Skeletal muscle tissue (tissue), 4 donors: Measurements from ENCODE around the gene UBE2D2. TPM values are rescaled to one million over a fixed set of nuclear protein-coding genes. Genes with fewer than 3 reads are reported as not detected.
"Not testable (repeated sequence)": the region's sequence is repeated elsewhere in the genome, so short reads cannot be mapped to it uniquely, and the experiment has no call there.

Experiments
- H3K27ac ChIP-seq: one replicate; pipeline ENCODE4 v1.7.0; 2013; ENCODE audit warnings: mild to moderate bottlenecking, low read depth, low read length, inconsistent platforms
- H3K27me3 ChIP-seq, 3 donors: one replicate each; pipeline ENCODE4 v1.7.0; 2013; ENCODE audit warnings: low read length in 3 of 3; ENCODE audit not compliant: control insufficient read depth in 3 of 3, insufficient read depth in 3 of 3
- H3K36me3 ChIP-seq, 3 donors: one replicate each; pipeline ENCODE4 v1.7.0; 2013; ENCODE audit warnings: low read length in 3 of 3; ENCODE audit not compliant: control insufficient read depth in 3 of 3, insufficient read depth in 3 of 3
- H3K4me1 ChIP-seq, 3 donors: one replicate each; pipeline ENCODE4 v1.7.0; 2013; ENCODE audit warnings: low read length in 3 of 3, mild to moderate bottlenecking in 3 of 3; ENCODE audit not compliant: control insufficient read depth in 3 of 3, insufficient read depth in 3 of 3
- H3K4me3 ChIP-seq, 3 donors: one replicate each; pipeline ENCODE4 v1.7.0; 2013; ENCODE audit warnings: low read length in 3 of 3
- H3K9ac ChIP-seq, 3 donors: one replicate each; pipeline ENCODE4 v1.7.0; 2013; ENCODE audit warnings: low read length in 3 of 3, mild to moderate bottlenecking in 3 of 3, moderate library complexity in 2 of 3, low read depth in 1 of 3
- H3K9me3 ChIP-seq, 3 donors: one replicate each; pipeline ENCODE4 v1.7.0; 2013; ENCODE audit warnings: low read length in 3 of 3; ENCODE audit not compliant: control insufficient read depth in 3 of 3
- total RNA-seq: library from RNA; depleted of rRNA; stranded (reverse); fragments of >200 nt; gene quantifications from one replicate; pipeline ENCODE4 v1.2.3, GENCODE V29; 2014
- donor health status: Osteomylitis.

The UBE2D2 gene
- total RNA-seq, 1 donor from 2014 or later: 81.9 TPM

DNA sequence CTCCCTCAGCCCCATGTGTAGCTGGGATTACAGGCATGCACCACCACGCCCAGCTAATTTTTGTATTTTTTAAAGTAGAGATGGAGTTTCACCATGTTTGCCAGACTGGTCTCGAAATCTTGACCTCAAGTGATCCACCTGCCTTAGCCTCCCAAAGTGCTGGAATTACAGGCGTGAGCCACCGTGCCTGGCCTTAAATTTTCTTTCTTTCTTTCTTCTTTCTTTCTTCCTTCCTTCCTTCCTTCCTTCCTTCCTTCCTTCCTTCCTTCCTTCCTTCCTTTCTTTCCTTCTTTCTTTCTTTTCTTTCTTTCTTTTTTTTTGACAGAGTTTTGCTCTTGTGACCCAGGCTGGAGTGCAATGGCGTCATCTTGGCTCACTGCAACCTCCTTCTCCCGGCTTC is 14.5 kb upstream of the UBE2D2 start:
- not testable (repeated sequence) for H3K4me1 ChIP-seq, H3K27me3 ChIP-seq, H3K4me3 ChIP-seq, H3K27ac ChIP-seq, H3K36me3 ChIP-seq, H3K9me3 ChIP-seq, H3K9ac ChIP-seq

- Histone ChIP-seq H3K27me3 (no peaks in the 10 kb centered on the region), H3K36me3 (no peaks in the 10 kb centered on the region), H3K27ac (no peak overlapping the region), H3K9me3 (no peaks in the 10 kb centered on the region), H3K4me3 (no peak overlapping the region), H3K9ac (no peak overlapping the region), H3K4me1 (peaks cover 0 to 5% (median 0%) of the 10 kb centered on the region in 3 donors)
Measured at GRCh38 chr5:139549162-139549894, 11.8 kb upstream of the UBE2D2 start.

DNA sequence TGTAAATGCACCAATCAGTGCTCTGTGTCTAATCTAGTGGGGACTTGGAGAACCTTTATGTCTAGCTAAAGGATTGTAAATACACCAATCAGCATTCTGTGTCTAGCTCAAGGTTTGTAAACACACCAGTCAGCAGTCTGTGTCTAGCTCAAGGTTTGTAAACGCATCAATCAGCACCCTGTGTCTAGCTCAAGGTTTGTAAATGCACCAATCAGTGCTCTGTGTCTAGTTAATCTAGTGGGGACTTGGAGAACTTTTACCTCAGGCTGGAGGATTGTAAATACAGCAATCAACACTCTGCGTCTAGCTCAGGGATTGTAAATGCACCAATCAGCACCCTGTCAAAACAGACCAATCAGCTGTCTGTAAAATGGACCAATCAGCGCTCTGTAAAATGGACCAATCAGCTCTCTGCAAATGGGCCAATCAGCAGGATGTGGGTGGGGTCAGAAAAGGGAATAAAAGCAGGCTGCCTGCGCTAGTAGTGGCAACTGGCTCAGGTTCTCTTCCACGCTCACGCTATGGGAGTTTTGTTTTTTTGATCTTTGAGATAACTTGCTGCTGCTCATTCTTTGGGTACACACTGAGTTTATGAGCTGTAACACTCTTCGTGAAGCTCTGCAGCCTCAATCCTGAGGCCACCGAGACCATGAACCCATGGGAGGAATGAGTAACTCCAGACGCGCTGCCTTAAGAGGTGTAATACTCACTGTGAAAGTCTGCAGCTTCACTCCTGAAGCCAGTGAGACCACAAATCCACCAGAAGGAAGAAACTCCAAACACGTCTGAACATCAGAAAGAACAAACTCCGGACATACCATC is 10.9 kb upstream of the UBE2D2 start:
- H3K27me3 ChIP-seq, H3K27ac ChIP-seq, H3K9ac ChIP-seq, H3K4me1 ChIP-seq, H3K9me3 ChIP-seq, H3K36me3 ChIP-seq, H3K4me3 ChIP-seq: not testable (repeated sequence)

DNA sequence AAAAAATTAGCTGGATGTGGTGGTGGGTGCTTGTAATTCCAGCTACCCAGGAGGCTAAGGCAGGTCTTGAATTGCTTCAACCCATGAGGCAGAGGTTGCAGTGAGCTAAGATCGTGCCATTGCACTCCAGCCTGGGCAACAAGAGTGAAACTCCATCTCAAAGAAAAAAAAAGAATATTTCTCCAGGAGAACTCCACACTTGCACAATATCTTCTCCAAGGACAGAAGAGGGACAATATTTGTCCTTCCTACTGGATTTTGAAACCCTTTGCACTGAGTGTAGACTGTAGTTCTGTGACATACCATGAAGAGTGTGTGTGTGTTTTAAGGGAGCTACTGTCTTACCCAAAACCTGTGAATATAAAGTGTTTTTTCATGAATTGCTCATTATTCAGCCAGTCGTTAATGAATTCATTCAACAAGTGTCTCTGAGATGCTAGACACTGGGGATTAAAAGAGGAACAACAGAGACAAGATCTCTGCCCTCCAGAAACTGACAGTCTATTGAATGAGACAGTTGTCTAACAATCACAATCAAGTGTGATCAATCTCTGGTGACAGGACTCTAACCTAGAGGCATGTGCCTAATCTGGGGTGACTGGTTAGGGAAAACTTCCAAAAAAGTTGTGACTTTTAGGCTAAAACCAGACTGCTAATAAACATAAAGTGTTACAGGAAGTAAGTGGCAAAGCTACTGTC is 9.8 kb upstream of the UBE2D2 start:
- Histone ChIP-seq H3K4me1 (peaks cover 0 to 5% (median 0%) of the 10 kb centered on the region in 3 donors), H3K36me3 (no peaks in the 10 kb centered on the region), H3K4me3 (no peak overlapping the region), H3K27me3 (no peaks in the 10 kb centered on the region), H3K9me3 (no peaks in the 10 kb centered on the region), H3K27ac (no peak overlapping the region), H3K9ac (no peak overlapping the region)

DNA sequence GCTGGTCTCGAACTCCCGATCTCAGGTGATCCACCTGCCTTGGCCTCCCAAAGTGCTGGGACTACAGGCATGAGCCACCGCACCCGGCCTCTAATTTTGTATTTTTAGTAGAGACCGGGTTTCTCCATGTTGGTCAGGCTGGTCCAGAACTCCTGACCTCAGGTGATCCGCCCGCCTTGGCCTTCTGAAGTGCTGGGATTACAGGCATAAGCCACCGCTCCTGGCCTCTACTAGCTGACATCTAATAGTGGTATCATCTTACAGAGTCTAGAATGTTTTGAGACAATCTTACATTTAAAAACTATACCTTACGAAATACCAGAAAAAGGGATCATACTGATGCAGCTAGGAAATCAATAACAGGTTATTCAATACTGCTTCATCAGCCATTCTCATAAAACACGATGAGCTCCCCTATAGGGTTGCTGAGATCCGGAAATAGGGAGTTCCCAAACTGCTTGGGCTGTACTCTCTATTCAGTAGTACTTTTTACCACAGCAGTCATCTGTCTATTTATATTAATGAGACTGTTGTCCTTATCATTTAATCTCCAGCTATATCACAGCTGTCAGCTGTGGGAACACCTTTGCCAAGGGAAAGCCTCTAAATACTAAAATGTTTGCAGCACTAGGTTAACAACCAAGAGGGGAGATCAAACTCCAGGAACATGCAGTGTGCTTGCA is 8.1 kb upstream of the UBE2D2 start:
- Histone ChIP-seq H3K27me3 (no peaks in the 10 kb centered on the region), H3K4me1 (peaks cover 0 to 5% (median 0%) of the 10 kb centered on the region in 3 donors), H3K9me3 (no peaks in the 10 kb centered on the region), H3K4me3 (no peak overlapping the region), H3K27ac (no peak overlapping the region), H3K9ac (peak overlapping the region in 2 of 3 donors; percentile 0 to 43), H3K36me3 (no peaks in the 10 kb centered on the region)

DNA sequence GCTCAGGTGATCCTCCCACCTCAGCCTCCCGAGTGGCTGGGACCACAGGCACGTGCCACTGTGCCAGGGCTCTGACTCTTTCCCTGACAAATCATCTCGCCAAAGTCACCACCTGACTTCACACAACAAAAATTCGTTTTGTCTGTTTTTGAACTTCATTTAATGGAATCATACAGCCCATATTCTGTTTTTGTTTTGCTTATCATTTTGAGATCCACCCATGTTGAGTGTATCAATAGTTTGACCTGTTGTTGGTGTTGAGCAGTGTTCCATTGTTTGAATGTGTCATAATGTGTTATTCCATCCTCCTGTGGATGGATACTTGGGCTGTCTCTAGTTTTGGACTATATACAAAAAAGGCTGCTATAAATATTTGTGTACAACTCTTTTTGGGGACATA is 6.9 kb upstream of the UBE2D2 start:
- Histone ChIP-seq H3K4me3 (no peak overlapping the region), H3K27me3 (no peaks in the 10 kb centered on the region), H3K4me1 (peaks cover 0 to 5% (median 0%) of the 10 kb centered on the region in 3 donors), H3K36me3 (no peaks in the 10 kb centered on the region), H3K27ac (no peak overlapping the region), H3K9ac (no peak overlapping the region), H3K9me3 (no peaks in the 10 kb centered on the region)

DNA sequence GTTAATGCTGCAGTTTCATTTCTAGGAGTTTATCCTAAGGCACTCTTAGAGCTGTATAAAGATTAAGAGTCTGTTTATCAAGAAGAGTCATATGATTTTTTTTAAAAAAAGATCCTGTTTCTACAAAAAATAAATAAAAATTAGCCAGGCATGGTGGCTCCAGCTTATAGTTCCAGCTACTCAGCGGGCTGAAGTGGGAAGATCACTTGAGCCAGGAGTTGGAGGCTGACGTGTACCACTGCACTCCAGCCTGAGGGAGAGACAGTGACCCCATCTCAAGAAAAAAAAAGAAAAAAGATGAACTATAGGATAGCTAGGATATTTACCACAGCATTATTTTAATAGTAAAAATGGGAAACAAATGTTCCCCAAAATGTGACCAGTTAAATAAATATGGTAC is 3.3 kb upstream of the UBE2D2 start:
- Histone ChIP-seq H3K4me3 (no peak overlapping the region), H3K36me3 (no peaks in the 10 kb centered on the region), H3K4me1 (peaks cover 7 to 17% (median 9%) of the 10 kb centered on the region in 3 donors), H3K9me3 (no peaks in the 10 kb centered on the region), H3K9ac (no peak overlapping the region), H3K27ac (no peak overlapping the region), H3K27me3 (no peaks in the 10 kb centered on the region)

DNA sequence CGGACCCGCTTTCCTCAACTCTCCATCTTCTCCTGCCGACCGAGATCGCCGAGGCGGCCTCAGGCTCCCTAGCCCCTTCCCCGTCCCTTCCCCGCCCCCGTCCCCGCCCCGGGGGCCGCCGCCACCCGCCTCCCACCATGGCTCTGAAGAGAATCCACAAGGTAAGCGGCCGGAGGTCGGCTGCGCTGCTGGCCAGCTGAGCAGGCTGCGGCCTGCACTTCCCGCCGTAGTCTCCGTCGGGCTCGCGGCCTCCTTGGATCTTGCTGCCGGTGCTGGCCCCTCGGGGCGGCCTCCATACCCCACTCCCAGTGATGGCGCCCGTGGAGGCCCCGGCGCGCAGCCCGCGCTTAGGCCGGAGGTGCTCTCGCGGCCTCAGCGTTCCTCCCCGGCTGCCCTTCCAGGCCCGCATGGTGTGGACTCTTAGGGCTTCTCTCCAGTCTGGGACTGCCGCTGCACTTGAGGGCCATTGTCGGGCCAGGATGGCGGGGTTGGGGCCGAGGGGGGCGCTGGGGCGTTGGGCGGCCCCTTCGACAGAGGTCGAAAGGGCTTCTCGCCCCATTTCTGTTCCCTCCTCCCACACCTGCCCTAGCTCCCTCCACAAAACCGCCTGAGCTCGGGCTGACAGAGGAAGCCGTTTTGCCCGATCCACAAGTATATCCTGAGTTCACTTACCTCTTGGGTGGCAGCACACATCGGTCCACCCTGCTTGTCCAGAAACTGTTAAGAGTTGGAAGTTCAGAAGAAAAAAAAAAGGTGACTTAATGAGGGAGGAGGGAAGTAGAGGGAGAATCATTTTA is 714 bp downstream of the UBE2D2 start:
- peak overlapping the region; percentile 86 to 93 (median 91) for H3K9ac ChIP-seq
- H3K4me3 ChIP-seq: peak overlapping the region; percentile 85 to 97 (median 90)
- H3K27me3 ChIP-seq: no peaks in the 10 kb centered on the region
- no peaks in the 10 kb centered on the region for H3K9me3 ChIP-seq
- peaks cover 0 to 6% (median 0%) of the 10 kb centered on the region in 3 donors for H3K36me3 ChIP-seq
- peaks cover 34 to 43% (median 43%) of the 10 kb centered on the region in 3 donors for H3K4me1 ChIP-seq
- peak overlapping the region; percentile 94 for H3K27ac ChIP-seq

DNA sequence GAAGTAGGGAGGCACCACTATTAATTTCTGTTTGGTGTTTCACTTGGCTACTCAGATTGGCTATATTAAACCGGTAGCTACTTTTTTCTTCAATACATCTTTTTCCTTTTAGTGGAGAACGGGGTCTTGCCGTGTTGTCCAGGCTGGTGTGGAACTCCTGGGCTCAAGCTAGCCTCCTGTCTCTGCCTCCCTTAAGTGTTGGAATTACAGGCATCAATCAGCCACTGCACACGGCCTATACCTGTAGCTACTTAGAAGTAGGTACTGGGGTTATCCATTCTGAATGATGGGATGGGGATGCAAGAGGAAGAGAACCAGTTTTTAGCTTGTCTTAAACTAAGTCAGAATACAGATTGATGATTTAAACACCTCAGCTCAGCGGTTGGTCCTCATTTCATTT is 1.7 kb downstream of the UBE2D2 start:
- Histone ChIP-seq H3K9ac (peak overlapping the region; percentile 86 to 93 (median 91)), H3K4me1 (peaks cover 34 to 43% (median 43%) of the 10 kb centered on the region in 3 donors), H3K27me3 (no peaks in the 10 kb centered on the region), H3K36me3 (peaks cover 0 to 6% (median 0%) of the 10 kb centered on the region in 3 donors), H3K4me3 (peak overlapping the region; percentile 85 to 97 (median 90)), H3K9me3 (no peaks in the 10 kb centered on the region), H3K27ac (peak overlapping the region; percentile 94)
